Testis (tissue), 3 donors: ENCODE results near the gene TRMT2A. TPM values are rescaled to one million over a fixed set of nuclear protein-coding genes. Genes with fewer than 3 reads are reported as not detected.

ENCODE experiments used
- DNase-seq: peaks from one replicate; pipeline ENCODE4 v3.0.0-alpha.2; 2019
- H3K27ac ChIP-seq, 2 donors: fragments of 200-600 bp; sonication (generic); one replicate each; pipeline ENCODE4 v1.5.1; 2019
- H3K27me3 ChIP-seq: fragments of 200-600 bp; sonication (generic); one replicate; pipeline ENCODE4 v1.5.1; 2019
- H3K36me3 ChIP-seq: fragments of 200-600 bp; sonication (generic); one replicate; pipeline ENCODE4 v1.5.1; 2017; ENCODE audit warnings: low read depth; ENCODE audit errors: missing control alignments
- H3K4me1 ChIP-seq: fragments of 200-600 bp; sonication (generic); one replicate; pipeline ENCODE4 v1.5.1; 2019
- H3K4me3 ChIP-seq, 2 donors: fragments of 200-600 bp; sonication (generic); one replicate each; pipeline ENCODE4 v1.5.1; 2017 to 2019
- H3K9me3 ChIP-seq: fragments of 200-600 bp; sonication (generic); one replicate; pipeline ENCODE4 v1.5.1; 2017
- POLR2A ChIP-seq: fragments of 450-650 bp; IDR thresholded peaks from one replicate; pipeline ENCODE4 v1.6.1; 2017; ENCODE audit warnings: antibody characterized with exemption, mild to moderate bottlenecking, moderate library complexity
- WGBS, 2 donors: methylation state at CpG; one replicate each; pipeline ENCODE4 v1.1.5; 2018; 5-methylcytosine and 5-hydroxymethylcytosine counted together
- intact Hi-C: fragments of 100-400 bp; cut with DNase I; formaldehyde crosslinking; loops from one replicate; pipeline ENCODE4 v1.15.1; 2023; ENCODE audit warnings: low total_unique reads
- polyA plus RNA-seq: library from polyadenylated mRNA; stranded (reverse); fragments of 350-450 nt; fragmentation: Illumina TruSeq; extraction: RNeasy Lipid Tissue Mini Kit (QIAGEN cat#74804); gene quantifications from one replicate; pipeline ENCODE4 v1.2.3, GENCODE V29; 2014; ENCODE audit warnings: low read depth, low replicate concordance; ENCODE audit not compliant: insufficient read depth
- total RNA-seq, 2 donors: library from RNA; depleted of rRNA; stranded (reverse); fragments of >200 nt; gene quantifications; one replicate each; pipeline ENCODE4 v1.2.3, GENCODE V29; 2016
- TF ChIP-seq, protein P1 (sequence below), 3 experiments: fragments of 450-650 bp in 2 of 3; fragments of 200-600 bp in 1 of 3; sonication (generic) in 1 of 3; IDR thresholded peaks; one replicate each; pipeline ENCODE4 v1.5.1; 2016 to 2019; ENCODE audit warnings: antibody characterized with exemption in 3 of 3, mild to moderate bottlenecking in 2 of 3, moderate library complexity in 1 of 3

The TRMT2A gene
- total and polyA plus RNA-seq, 3 donors from 2014 or later, result 82.7 to 122 (median 97.2) TPM

DNA sequence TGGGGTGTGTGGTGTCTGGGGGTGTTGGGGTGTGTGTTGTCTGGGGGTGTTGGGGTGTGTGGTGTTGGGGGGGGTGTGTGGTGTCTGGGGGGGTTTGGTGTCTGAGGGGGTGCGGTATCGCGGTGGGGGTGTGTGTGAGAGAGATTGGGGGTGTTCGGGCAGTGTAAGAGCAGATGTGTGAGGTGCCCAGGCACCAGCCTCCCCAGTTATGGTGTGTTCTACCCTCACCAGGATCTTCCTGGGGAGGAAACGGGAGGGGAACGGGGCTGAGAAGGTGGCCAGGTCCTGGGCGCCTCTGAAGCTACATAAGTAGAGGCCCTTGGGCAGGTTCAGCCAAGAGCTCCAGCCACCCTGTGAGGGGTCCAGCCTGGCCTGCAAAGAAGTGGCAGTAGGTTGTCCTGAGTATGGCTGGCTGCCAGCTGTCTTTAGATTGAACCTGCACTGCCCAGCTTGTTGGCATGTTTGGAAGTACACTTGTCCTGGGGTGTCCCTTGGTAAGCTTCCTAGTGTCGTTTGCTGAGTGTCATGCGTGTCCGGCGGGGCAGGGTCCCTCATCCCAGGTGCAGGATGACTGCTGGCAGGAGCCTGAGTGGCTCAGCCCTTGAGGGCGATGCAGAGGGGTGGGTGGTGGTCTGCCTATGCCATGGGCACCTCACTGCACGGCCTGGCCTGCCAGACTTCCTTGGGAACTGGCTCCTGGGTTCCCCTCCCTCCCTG is 6.5 kb upstream of the TRMT2A start:
- H3K9me3 ChIP-seq, result no peaks in the 10 kb centered on the region
- DNase-seq, result no peak
- H3K27ac ChIP-seq, result no peak overlapping the region
- intact Hi-C loops, result no loop called here
- no peak overlapping the region for H3K4me3 ChIP-seq
- H3K36me3 ChIP-seq, result no peaks in the 10 kb centered on the region
- H3K4me1 ChIP-seq, result peaks cover 15% of the 10 kb centered on the region
- no peaks in the 10 kb centered on the region for H3K27me3 ChIP-seq
- 89 to 97% methylated on average over 13 of the region's 13 CpGs for WGBS, 2 donors
- TF ChIP-seq, protein P1, sequence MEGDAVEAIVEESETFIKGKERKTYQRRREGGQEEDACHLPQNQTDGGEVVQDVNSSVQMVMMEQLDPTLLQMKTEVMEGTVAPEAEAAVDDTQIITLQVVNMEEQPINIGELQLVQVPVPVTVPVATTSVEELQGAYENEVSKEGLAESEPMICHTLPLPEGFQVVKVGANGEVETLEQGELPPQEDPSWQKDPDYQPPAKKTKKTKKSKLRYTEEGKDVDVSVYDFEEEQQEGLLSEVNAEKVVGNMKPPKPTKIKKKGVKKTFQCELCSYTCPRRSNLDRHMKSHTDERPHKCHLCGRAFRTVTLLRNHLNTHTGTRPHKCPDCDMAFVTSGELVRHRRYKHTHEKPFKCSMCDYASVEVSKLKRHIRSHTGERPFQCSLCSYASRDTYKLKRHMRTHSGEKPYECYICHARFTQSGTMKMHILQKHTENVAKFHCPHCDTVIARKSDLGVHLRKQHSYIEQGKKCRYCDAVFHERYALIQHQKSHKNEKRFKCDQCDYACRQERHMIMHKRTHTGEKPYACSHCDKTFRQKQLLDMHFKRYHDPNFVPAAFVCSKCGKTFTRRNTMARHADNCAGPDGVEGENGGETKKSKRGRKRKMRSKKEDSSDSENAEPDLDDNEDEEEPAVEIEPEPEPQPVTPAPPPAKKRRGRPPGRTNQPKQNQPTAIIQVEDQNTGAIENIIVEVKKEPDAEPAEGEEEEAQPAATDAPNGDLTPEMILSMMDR (IDR thresholded peaks at IDR 0.05), result no peak
- no peak for TF ChIP-seq POLR2A

DNA sequence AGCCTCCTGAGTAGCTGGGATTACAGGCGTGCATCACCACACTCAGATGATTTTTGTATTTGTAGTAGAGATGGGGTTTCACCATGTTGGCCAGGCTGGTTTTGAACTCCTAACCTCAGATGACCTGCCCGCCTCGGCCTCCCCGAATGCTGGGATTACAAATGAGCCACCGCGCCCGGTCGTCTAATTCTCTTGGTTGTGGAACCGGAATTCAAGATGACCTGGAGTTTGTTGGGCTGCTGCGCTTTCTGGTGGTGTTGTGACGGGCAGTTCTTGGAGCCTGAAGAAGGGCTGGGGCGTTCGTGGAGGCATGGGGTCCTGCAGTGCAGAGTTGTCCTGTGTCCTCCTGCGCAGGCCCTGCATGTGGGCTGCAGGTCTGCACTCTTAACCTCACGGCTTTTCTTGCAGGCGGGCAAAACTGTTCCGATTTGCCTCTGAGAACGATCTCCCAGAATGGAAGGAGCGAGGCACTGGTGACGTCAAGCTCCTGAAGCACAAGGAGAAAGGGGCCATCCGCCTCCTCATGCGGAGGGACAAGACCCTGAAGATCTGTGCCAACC is 4.9 kb upstream of the TRMT2A start:
- intact Hi-C loops, result no loop called here
- no peaks in the 10 kb centered on the region for H3K27me3 ChIP-seq
- no peak for TF ChIP-seq POLR2A
- TF ChIP-seq, protein P1 (IDR thresholded peaks at IDR 0.05), result no peak
- H3K4me1 ChIP-seq, result peaks cover 21% of the 10 kb centered on the region
- H3K36me3 ChIP-seq, result no peaks in the 10 kb centered on the region
- no peak overlapping the region for H3K27ac ChIP-seq
- no peak for DNase-seq
- no peaks in the 10 kb centered on the region for H3K9me3 ChIP-seq
- no peak overlapping the region for H3K4me3 ChIP-seq
- WGBS, 2 donors, result 95% methylated on average over 17 to 22 of the region's 22 CpGs

DNA sequence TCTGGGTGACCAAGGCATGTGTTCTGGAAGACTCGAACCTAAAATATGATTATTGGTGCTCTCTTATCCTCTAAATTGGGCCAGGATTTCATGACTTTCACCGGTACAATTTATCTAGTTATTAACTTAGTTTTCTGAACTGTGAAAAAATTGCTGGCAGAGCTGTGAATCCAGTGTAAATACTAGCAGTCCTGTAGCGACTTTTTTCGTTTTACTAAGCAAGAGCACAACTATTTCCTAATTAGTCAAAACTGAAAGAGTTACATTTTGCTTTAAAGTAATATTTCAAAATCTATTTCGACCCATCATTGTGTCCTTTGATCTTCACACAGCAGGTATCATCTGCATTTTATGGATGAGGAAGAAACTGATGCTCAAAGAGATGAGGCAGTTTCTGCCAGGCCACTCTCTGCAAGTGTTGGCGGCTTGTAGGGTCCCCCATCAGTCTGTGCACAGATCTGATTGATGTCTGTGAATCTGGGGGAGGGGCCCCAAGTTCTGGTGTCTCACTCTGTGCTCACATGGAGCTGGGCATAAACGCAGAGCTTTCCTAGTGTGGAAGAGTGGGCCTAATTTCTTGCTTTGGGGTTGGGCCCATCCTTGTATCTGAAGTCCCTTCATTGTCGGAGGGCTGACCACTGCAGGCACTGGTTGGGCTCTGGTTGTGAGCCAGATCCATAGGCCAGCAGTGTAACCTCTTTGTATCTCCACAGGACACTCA is 1.4 kb upstream of the TRMT2A start:
- Histone ChIP-seq H3K9me3 (no peaks in the 10 kb centered on the region), H3K36me3 (no peaks in the 10 kb centered on the region), H3K27me3 (no peaks in the 10 kb centered on the region), H3K4me1 (peaks cover 25% of the 10 kb centered on the region), H3K27ac (peak overlapping the region; percentile 6 to 88), H3K4me3 (peak overlapping the region; percentile 94 to 98)
- intact Hi-C loops, result no loop called here
- TF ChIP-seq POLR2A, result no peak
- TF ChIP-seq, protein P1 (IDR thresholded peaks at IDR 0.05), result no peak
- WGBS, 2 donors, result 6 to 7% methylated on average over 7 to 8 of the region's 8 CpGs
- DNase-seq, result no peak

DNA sequence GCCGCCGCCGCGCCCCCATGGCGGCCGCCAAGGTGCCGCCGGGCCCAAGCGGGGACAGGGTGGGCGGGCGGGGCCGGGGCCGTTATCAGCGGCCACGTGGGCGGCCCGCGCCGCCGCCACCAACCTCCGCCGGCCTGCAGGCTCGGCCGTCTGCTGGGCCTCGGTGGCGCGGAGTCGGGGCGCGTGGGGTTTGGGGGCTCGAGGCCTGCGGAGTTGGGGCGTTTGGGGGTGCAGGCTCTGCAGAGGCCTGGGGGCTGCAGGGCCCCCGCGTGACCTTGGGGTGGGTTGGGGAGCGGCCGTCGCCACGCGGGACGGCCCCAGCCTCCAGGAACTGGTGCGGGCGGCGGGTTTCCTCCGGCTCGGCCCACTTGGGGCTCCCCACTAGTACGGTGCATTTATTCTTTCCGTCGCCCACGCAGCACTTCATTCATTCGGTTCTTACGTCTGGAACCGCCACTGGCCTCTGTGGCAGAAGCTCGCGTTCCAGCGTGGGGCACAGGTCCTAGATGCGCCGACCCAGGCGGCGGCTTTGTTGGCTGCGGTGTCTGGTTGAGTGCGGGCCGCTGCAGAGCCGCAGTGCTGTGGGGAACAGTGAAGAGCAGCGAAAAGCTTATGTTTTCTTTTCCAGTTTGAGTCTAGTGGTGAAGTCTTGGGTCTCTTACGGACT is 740 bp upstream of the TRMT2A start:
- Histone ChIP-seq H3K9me3 (no peaks in the 10 kb centered on the region), H3K36me3 (no peaks in the 10 kb centered on the region), H3K4me3 (peak overlapping the region; percentile 94 to 98), H3K27ac (peak overlapping the region; percentile 63 to 88), H3K27me3 (no peaks in the 10 kb centered on the region), H3K4me1 (peaks cover 25% of the 10 kb centered on the region)
- TF ChIP-seq, protein P1 (IDR thresholded peaks at IDR 0.05), result no peak
- no peak for TF ChIP-seq POLR2A
- no peak for DNase-seq
- 0 to 1% methylated on average over 30 to 51 of the region's 66 CpGs for WGBS, 2 donors
- intact Hi-C loops, result no loop called here
